ENCODE measurements around the gene GPR160. TPM values are rescaled to one million over a fixed set of nuclear protein-coding genes. Genes with fewer than 3 reads are reported as not detected.

GPR160 gene
- total RNA-seq, 2 donors from 2014 or later, result 27.4 to 88.9 TPM

DNA sequence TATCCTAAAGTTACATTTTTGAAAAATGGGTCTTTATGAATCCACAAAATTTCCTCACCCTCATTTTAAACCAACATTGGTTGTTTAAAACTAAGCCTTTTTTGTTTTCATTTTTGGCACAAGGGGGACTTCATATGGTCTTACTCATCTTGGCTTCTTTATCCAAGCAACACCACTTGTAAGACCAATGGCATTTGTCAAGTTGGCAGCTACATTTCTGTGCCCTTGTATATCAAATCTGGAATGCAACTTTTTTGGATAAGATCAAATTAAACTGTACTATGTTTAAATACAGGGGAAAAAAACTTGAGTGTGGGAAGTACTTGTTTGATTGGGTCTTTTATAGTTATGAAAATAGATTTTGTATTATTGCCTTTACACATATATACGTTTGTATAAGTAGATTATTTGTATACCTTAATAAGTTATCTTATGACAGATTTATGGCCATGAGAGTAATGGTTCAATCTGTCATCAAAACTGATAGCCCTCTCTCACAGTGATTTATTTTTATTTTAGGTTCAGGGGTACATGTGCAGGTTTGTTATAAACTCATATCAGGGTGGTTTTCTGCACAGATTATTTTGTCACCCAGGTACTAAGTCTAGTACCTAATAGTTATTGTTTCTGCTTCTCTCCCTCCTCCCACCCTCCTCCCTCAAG is 43.4 kb downstream of the GPR160 start:
- H3K27me3 ChIP-seq (replicated peaks; ENCODE audit: insufficient read depth), result no peaks in the 10 kb centered on the region
- TF ChIP-seq POLR2A (IDR thresholded peaks at IDR 0.05), result no peak
- no peak for TF ChIP-seq POLR2AphosphoS5 (IDR thresholded peaks at IDR 0.05)
- TF ChIP-seq, protein P1, sequence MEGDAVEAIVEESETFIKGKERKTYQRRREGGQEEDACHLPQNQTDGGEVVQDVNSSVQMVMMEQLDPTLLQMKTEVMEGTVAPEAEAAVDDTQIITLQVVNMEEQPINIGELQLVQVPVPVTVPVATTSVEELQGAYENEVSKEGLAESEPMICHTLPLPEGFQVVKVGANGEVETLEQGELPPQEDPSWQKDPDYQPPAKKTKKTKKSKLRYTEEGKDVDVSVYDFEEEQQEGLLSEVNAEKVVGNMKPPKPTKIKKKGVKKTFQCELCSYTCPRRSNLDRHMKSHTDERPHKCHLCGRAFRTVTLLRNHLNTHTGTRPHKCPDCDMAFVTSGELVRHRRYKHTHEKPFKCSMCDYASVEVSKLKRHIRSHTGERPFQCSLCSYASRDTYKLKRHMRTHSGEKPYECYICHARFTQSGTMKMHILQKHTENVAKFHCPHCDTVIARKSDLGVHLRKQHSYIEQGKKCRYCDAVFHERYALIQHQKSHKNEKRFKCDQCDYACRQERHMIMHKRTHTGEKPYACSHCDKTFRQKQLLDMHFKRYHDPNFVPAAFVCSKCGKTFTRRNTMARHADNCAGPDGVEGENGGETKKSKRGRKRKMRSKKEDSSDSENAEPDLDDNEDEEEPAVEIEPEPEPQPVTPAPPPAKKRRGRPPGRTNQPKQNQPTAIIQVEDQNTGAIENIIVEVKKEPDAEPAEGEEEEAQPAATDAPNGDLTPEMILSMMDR (IDR thresholded peaks at IDR 0.05), result no peak
- DNase-seq (ENCODE audit: low spot score), result no peak
- H3K36me3 ChIP-seq, result no peaks in the 10 kb centered on the region
- 60% methylated on average over 1 of the region's 1 CpG for WGBS
- H3K27ac ChIP-seq, result peak overlapping the region in 1 of 2 donors; percentile 17
- H3K4me3 ChIP-seq, result no peak overlapping the region
- intact Hi-C loops (cut with DNase I), result no loop called here
- no peaks in the 10 kb centered on the region for H3K9me3 ChIP-seq
- no peaks in the 10 kb centered on the region for H3K4me1 ChIP-seq (replicated peaks)

DNA sequence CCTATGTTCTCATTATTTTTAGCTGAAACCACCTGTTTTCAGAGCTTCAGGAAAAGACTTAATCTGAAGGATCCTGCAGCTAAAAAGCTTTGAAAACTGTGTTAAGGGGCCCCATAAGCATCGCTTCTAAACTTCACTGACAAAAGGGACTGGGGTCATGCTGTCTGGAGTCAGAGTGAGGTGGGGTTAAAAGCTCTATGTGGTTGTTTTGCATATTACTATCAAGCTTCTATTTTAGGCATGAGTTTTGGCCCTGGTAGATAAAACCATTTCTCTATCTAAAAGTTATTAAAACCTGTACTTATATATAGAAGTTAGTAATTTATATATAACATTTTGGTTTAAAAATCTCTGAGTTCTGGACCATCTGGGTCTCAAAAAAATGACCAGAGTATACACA is 45.5 kb downstream of the GPR160 start:
- Histone ChIP-seq H3K4me3 (no peak overlapping the region), H3K36me3 (no peaks in the 10 kb centered on the region), H3K27me3 (replicated peaks; ENCODE audit: insufficient read depth) (no peaks in the 10 kb centered on the region), H3K9me3 (no peaks in the 10 kb centered on the region), H3K4me1 (replicated peaks) (no peaks in the 10 kb centered on the region), H3K27ac (no peak overlapping the region)
- TF ChIP-seq, protein P1 (IDR thresholded peaks at IDR 0.05), result no peak
- TF ChIP-seq POLR2AphosphoS5 (IDR thresholded peaks at IDR 0.05) (no peak), POLR2A (IDR thresholded peaks at IDR 0.05) (no peak)
- DNase-seq (ENCODE audit: low spot score), result no peak
- intact Hi-C loops (cut with DNase I), result no loop called here
- WGBS, result 100% methylated on average over 1 of the region's 1 CpG

DNA sequence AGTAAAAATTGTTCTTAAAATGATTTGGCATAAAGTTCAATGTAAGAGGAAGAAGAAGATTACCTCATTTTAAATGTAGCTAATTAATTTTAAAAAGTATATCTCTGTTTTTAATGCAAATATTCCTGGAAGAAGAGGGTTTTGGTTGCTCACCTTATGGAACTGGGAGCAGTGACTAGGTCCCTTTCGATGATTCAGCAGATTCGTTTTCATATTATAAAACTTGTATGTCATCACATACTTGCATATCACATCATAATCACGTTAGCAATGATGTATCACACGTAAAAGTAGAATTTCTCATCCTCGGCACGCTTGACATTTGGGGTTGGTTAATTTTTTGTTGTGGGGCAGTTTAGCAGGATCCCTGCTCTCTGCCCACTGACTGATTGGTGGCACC is 47.6 kb downstream of the GPR160 start:
- intact Hi-C loops (cut with DNase I), result no loop called here
- Histone ChIP-seq H3K27ac (no peak overlapping the region), H3K4me3 (no peak overlapping the region), H3K9me3 (no peaks in the 10 kb centered on the region), H3K36me3 (no peaks in the 10 kb centered on the region), H3K4me1 (replicated peaks) (no peaks in the 10 kb centered on the region), H3K27me3 (replicated peaks; ENCODE audit: insufficient read depth) (no peaks in the 10 kb centered on the region)
- TF ChIP-seq, protein P1 (IDR thresholded peaks at IDR 0.05), result no peak
- no peak for TF ChIP-seq POLR2A (IDR thresholded peaks at IDR 0.05)
- WGBS, result 94% methylated on average over 6 of the region's 6 CpGs
- DNase-seq (ENCODE audit: low spot score), result no peak

DNA sequence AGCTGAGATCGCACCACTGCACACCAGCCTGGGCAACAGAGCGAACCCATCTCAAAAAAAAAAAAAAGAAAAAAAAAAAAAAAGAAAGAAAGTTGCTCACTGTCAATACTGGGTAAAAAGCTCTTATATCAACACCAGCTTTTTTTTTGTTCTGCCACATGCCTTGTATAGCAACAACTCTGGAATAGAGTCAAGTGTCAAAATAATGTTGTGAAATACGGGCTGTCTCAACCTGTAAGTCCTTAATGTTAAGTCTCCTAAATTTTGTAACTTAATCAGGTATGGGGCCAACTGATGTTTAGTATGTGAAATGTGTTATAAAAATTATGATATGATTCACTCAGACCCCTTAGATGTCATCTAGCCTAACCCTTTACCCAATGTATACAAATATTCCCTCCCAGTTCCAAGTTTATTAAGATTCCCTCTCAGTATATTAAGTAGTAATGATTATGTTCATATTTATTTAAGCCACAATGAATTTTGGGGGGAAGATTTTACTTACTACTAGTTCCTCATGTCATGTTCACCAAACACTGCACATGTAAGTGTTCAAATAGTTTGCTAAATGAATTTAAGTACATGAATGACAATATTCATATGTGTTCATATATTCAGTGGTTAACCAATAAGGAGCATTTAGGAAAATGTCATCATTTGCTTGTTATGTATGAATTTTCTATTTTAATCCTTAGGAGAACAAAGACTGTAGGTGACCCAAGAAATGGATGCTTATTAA is 52.2 kb downstream of the GPR160 start:
- DNase-seq (ENCODE audit: low spot score), result no peak
- intact Hi-C loops (cut with DNase I), result no loop called here
- over 99% methylated on average over 3 of the region's 3 CpGs for WGBS
- H3K36me3 ChIP-seq, result no peaks in the 10 kb centered on the region
- no peaks in the 10 kb centered on the region for H3K27me3 ChIP-seq (replicated peaks; ENCODE audit: insufficient read depth)
- no peaks in the 10 kb centered on the region for H3K4me1 ChIP-seq (replicated peaks)
- no peak overlapping the region for H3K4me3 ChIP-seq
- no peak overlapping the region for H3K27ac ChIP-seq
- no peaks in the 10 kb centered on the region for H3K9me3 ChIP-seq
- TF ChIP-seq POLR2AphosphoS5 (IDR thresholded peaks at IDR 0.05) (no peak), POLR2A (IDR thresholded peaks at IDR 0.05) (no peak)
- TF ChIP-seq, protein P1 (IDR thresholded peaks at IDR 0.05), result no peak

DNA sequence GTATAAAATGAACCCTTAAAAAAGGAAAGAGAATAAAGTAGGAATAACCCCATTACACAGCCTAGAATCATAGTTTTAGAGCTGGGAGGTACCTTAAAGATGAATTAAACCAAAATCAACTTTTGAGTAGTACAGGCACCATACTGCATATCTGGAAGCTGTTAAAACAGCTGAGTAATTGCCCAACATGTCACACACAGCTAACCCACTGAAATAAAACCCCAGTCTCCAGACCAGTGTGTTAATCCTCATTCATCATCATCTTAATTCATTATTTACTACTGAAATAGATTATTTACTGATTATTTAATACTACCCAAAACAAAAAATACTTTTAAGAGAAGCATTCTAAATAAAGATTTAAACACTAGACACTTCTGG is 52.8 kb downstream of the GPR160 start:
- Histone ChIP-seq H3K27ac (no peak overlapping the region), H3K36me3 (no peaks in the 10 kb centered on the region), H3K4me1 (replicated peaks) (no peaks in the 10 kb centered on the region), H3K9me3 (no peaks in the 10 kb centered on the region), H3K27me3 (replicated peaks; ENCODE audit: insufficient read depth) (no peaks in the 10 kb centered on the region), H3K4me3 (no peak overlapping the region)
- no peak for DNase-seq (ENCODE audit: low spot score)
- TF ChIP-seq, protein P1 (IDR thresholded peaks at IDR 0.05), result no peak
- no peak for TF ChIP-seq POLR2AphosphoS5 (IDR thresholded peaks at IDR 0.05)
- TF ChIP-seq POLR2A (IDR thresholded peaks at IDR 0.05), result no peak
- intact Hi-C loops (cut with DNase I), result no loop called here
